HG03108 (cell line): ENCODE measurements around the gene ZNF280A.
"Not testable (repeated sequence)": the region's sequence is repeated elsewhere in the genome, so short reads cannot be mapped to it uniquely, and the experiment has no call there.

Experiments
- ATAC-seq: cut with Tn5 transposase; IDR thresholded peaks from one replicate; pipeline ENCODE4 v1.9.1; 2021; ENCODE audit warnings: moderate library complexity; ENCODE audit not compliant: unreplicated experiment

The ZNF280A gene

DNA sequence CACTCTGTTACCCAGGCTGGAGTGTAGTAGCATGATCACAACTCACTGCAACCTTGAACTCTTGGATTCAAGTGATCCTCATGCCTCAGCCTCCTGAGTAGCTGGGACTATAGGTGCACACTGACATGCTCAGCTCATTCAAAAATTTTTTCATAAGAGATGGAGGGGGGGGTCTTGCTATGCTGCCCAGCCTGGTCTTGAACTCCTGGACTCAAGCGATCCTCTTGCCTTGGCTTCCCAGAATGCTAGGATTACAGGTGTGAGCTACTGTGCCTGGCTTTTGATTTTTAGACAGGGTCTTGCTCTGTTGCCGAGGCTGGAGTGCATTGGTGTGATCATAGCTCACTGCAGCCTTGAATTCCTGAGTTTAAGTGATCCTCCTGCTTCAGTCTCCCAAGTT, 25.0 kb upstream of the ZNF280A start:
- no peak for ATAC-seq

DNA sequence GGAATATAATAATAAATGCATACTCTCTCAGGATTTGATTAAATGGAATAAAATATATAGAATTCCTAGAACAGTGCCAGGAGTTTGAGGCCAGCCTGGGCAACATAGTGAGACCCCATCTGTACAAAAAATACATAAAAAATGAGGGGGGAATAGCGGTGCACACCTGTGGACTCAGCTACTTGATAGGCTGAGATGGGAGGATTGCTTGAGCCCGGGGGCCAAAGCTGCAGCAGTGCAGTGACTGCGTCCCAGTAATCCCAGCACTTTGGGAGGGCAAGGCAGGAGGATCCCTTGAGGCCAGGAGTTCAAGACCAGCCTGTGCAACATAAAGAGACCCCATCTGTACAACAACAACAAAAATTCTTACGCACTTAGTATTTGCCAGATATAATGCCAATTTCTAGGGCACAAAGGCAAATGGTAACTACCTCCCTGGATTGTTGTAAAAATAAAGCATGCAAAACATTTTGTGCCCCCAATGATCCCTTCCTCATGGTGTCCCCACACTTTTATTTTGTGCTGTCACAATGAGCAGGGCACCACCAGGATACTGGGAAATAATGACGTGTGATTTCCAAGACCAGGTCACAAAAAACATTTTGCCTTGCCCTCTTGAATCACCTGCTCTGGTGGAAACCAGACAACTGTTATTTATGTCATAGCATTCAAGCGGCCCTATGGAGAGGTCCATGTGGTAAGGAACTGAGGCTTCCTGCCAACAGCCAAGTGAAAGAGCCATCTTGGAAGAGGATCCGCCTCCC, 18.3 kb upstream of the ZNF280A start:
- no peak for ATAC-seq

DNA sequence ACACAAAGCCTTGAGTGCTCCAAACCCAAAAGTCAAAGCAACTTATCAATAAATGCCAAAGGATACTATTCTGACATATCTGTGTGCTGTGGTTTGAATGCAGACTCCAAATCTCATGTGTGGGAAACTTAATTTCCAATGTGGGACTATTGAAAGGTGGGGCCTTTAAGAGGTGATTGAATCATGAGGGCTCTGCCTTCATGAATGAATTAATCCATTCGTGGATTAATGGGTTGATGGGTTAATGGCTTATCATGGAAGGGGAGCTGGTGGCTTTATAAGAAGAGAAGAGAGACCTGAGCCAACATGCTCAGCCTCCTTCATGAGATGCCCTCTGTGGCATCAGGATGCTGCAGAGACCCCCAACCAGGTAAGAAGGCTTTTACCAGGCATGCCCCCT, 16.8 kb upstream of the ZNF280A start:
- no peak for ATAC-seq

DNA sequence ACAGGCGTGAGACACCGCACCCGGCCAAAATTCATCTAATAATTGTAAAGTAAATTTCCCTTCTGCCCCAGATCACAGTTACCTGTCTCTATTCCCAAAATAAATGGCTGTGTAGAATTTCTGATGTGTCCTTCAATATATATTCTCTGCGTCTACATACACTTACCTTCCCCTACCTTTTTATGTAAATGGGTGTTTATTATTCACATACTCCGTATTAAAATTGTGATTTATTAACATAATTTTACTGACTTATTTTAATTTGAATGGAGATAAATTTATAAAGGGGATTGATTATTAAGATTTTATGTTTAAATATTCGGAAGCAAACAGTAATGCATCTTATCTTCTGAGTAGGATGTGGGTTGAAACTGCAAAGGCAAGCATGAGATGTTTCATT, 16.4 kb upstream of the ZNF280A start:
- ATAC-seq: no peak

DNA sequence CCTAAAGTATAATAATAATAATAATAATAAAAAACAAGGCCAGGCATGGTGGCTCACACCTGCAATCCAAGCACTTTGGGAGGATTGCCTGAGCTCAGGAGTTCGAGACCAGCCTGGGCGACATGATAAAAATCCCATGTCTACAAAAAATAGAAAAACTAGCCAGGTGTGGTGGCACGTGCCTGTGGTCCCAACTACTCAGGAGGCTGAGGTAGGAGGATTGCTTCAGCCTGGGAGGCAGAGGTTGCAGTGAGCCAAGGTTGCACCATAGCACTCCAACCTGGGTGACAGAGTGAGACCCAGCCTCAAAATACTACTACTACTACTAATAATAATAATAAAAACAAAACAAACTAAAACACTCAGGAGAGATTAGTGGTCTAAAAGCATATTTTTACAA, 15.6 kb upstream of the ZNF280A start:
- no peak for ATAC-seq

DNA sequence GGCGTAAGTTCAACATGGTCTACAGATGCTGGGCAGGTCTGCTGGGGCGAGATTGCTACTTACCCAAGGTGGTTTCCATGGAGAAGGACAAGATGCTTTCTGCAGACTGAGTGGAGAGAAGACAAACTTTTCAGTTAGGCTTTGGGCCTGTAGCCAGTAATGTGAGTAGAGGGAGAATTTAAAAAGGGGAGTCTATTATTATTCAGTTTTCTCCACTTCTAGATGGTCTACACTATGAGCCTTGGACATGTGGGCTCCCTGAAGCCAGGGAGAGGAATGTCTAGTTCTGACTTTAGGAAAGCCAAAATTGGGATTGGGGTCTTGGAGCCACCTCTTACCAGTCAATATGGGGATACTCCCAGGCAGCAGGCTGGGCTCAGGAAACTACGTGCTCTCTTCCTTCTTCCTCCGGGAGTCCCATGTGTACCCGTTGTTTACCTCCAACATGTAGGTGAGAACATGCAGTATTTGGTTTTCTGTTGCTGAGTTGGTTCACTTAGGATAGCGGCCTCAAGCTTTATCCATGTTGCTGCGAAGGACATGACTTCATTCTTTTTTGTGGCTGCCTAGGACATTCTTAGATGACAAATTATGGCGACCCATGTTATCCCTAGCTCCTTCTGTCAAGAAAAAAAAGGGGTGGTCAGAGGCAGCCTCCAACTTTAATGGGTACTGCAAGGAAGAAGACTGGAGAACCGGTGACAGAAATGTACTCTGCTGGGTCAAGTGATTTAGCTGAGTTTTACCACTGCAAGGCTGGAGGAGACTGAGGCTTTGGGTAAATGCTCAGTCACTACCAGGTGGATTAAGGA, 14.7 kb upstream of the ZNF280A start:
- no peak for ATAC-seq

DNA sequence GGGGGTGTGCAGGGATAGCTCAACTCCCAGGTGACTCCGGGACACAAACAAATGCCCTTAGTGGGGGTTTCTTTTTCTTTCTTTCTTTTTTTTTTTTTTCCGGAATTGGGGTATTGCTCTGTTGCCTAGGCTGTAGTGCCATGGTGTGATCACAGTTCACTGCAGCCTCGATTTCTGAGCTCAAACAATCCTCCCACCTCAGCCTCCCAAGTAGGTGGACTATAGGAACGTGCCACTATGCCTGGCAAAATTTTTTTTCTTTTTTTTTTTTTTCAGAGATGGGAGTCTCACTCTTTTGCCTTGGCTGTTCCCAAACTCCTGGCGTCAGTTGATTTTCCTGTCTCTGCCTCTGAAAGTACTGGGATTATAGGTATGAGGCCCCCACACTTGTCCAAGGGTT, 13.8 kb upstream of the ZNF280A start:
- no peak for ATAC-seq

DNA sequence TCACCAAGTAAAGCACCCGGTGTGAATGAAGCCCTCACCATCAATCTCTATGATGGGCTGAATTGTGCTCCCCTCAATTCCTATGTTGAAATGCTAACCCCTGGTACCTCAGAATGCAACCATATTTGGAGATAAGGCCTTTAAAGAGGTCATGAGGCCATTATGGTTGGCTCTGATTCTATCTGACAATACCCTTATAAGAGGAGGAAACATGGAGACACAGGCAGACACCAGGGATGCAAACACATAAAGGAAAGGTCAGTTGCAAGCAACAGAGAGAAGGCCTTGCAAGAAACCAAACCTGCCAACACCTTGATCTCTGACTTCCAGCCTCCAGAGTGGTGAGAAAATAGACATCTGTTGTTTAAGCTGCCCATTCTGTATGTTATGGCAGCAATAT, 13.3 kb upstream of the ZNF280A start:
- ATAC-seq: no peak

DNA sequence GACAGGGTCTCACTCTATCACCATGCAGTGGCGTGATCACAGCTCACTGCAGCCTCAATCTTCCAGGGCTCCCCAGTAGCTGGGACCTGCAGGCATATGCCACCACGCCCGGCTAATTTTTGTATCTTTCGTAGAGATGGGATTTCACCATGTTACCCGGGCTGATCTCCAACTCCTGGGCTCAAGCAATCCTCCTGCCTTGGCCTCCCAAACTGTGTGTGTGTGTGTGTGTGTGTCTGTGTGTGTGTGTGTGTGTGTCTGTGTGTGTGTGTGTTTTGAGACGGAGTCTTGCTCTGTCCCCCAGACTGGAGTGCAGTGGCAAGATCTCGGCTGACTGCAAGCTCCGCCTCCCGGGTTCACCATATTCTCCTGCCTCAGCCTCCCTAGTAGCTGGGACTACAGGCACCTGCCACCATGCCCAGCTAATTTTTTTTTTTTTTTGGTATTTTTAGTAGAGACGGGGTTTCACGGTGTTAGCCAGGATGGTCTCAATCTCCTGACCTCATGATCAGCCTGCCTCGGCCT, 12.5 kb upstream of the ZNF280A start:
- not testable (repeated sequence) for ATAC-seq

DNA sequence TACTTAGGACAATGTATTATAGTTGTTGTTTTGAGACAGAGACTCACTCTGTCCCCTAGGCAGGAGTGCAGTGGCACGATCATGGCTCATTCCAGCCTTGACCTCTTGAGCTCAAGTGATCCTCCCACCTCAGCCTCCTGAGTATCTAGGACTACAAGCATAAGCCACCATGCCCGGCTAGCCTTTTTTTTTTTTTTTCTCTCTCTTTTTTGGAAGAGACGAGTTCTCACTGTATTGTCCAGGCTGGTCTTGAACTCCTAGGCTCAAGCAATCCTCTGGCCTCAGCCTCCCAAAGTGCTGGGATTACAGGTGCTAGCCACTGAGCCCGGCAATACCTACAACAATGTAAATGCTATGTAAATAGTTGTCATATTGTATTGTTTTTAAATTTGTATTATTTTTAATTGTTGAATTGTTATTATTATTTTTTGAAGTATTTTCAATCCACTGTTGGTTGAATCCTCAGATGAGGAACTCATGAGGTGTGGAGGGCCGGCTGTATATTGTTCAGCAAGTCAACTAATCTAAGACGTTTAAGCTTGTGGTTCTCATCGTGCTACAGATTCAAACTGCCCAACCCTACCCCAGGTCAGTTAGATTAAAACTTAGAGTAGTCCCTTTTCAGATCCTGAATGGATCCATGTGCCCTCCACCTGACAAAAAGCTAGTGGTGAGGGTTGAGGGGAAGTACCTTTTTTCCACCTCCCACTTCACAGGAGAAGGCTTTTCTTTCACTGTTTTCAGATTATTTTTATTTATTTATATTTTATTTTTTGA, 11.9 kb upstream of the ZNF280A start:
- no peak for ATAC-seq

DNA sequence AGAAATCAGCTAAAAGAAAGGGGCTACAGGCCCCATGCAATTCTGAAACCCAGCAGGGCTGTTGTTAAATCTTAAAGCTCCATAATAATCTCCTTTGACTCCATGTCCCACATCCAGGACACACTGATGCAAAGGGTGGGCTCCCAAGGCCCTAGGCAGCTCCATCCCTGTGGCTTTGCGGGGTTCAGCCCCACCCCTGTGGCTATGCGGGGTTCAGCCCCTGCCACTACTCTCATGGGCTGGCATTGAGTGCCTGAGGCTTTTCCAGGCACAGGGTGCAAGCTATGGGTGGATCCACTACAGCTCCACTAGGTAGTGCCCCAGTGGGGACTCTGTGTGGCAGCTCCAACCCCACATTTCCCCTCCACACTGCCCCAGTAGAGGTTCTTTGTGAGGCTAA, 8.7 kb upstream of the ZNF280A start:
- no peak for ATAC-seq

DNA sequence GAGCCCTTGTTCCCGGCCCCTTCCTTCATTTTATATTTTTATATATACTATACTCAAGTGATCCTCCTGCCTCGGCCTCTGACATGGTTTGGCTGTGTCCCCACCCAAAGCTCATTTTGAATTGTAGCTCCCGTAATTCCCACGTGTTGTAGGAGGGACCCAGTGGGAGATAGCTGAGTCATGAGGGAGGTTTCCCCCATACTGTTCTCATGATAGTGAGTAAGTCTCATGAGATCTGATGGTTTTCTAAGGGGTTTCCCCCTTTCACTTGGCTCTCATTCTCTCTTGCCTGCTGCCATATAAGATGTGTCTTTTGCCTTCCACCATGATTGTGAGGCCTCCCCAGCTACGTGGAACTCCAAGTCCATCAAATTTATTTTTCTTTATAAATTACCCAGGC, 7.2 kb upstream of the ZNF280A start:
- ATAC-seq: no peak

DNA sequence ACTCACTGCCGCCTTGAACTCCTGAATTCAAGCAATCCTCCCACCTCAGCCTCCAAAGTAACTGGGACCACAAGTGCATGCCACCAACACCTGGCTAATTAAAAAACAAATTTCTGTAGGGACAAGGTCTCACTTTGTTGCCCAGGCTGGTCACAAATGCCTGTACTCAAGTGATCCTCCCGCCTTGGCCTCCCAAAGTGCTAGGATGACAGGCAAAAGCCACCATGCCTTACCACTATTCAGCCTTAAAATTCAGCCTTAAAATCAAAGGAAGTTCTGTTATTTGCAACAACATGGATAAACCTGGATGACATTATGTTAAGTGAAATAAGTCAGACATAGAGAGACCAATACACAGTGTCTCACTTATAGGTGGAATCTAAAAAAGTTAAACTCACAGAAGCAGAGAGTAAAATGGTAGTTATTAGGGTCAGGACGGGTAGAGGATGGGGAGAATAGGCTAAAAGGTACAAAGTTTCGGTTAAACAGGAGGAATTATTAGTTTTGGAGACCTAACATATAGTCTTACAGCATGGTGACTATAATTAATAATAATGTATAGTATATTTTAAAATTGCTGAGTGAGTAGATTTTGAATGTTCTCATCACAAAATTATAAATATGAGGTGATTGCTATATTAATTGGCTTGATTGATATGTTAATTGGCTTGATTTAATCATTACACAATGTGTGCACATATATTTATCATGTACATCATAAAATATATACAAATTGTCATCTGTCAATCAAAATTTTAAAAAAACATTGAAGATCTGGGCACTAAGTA, 6.2 kb upstream of the ZNF280A start:
- ATAC-seq: no peak

DNA sequence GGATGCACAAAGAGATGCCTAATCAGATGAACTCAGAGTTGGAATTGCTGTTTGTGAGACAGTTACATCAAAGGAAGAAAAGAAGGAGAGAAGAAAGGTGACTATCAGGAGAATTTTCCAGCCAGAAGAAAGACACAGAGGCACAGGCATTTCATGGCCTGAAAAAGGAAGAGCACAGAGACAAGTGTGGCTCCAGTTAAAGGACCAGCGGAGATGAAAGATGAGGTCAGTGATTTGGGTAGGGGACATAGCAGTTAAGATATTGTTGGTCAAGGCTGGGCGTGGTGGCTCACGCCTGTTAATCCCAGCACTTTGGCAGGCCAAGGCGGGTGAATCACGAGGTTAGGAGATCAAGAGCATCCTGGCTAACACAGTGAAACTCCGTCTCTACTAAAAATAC, 3.4 kb upstream of the ZNF280A start:
- no peak for ATAC-seq

DNA sequence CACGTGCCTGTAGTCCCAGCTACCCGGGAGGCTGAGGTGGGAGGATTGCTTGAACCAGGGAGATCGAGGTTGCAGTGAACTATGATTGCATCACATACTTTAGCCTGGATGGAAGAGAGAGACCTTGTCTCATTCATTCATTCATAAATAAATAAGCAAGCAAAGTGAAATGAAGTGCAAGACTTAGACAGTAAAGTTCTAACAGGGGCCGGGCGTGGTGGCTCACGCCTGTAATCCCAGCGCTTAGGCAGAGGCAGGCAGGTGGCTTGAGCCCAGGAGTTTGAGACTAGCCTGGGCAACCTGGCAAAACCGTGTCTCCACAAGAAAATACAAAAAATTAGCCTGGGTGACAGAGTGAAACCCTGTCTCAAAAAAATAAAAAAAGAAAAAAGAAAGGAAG, 1.6 kb upstream of the ZNF280A start:
- no peak for ATAC-seq

DNA sequence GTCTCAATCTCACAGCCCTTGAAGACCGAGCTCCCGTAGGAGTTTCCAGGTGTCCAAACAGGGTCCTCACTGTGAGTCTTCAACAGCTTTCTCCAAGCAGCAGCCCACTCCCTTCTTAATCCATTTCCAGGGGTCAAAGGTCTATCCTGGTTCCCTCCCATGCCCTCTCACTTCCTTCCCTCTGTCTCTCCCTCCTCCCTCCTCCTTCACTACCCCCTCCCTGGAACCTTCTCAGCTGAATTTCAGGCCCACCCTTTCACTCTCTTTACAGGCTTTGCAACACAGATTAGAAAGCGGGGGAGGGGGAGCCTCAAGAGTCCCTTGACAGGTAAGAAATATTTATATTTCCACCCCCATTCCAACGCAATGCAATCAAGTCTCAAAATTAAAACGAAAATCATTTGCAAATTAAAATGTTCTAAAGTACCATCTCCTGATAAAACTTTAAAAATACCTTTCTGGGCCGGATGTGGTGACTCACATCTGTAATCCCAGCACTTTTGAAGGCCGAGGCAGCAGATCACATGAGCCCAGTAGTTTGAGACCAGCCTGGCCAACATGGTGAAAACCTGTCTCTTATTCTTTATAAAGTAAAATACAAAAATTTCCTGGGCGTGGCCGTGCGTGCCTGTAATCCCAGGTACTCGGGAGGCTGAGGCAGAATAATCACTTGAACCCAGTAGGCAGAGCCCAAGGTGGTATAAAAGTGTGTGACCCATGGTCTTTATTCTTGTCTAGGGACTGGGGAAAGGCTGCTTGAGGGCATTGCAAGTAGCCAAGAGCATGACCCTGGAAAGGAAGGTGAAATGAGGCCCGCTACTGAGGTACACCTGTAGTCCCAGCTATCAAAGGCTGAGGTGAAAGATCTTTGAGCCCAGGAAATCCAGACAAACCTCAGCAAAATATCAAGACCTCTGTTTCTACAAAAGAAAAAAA, 865 bp upstream of the ZNF280A start:
- no peak for ATAC-seq

DNA sequence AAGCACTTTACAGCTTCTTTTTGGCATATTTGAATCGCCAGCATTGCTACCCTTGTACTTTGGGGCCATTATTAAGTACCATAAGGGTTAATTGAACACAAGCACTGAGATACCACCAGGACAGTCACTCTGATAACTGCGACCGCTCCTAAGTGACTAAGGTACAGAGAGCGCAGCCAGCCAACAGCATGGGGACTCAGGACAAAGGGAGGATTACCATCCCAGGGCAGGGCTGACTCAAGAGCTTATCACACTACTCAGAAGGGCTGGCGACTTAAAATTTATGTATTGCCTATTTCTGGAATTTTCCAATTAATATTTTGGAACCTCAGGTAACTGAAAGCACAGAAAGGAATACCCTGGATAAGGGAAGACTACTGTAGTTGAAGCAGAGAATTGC, 479 bp downstream of the ZNF280A start:
- no peak for ATAC-seq

DNA sequence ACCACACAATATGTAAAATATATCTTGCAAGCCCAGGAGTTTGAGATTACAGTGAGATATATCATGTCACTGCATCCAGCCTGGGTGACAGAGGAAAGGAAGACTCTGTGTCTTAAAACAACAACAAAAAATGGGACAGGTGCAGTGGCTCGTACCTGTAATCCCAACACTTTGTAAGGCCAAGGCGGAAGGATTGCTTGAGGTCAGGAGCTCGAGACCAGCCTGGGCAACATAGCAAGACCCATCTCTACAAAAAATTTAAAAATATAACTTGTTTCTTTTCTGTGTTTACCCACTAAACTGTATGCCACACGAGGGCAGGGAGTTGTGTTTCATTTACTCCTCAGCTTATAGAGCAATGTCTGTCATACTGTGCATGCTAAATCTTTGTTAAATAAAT, 3.1 kb downstream of the ZNF280A start:
- no peak for ATAC-seq

DNA sequence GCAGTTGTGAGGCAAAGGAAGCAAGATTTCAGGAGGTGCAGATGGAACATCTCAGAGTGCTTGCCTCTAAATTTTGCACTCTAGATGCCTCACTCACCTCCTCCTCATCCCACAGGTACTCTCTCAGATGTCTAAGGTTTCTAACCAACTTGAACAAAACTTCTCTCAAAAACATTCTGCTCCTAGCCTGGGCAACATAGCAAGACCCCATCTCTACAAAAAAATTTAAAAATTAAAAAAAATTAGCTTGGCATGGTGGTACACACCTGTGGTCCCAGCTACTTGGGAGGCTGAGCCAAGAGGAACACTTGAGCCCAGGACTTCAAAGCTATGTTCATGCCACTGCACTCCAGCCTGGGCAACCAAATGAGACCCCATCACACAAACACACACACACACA, 4.2 kb downstream of the ZNF280A start:
- ATAC-seq: no peak

DNA sequence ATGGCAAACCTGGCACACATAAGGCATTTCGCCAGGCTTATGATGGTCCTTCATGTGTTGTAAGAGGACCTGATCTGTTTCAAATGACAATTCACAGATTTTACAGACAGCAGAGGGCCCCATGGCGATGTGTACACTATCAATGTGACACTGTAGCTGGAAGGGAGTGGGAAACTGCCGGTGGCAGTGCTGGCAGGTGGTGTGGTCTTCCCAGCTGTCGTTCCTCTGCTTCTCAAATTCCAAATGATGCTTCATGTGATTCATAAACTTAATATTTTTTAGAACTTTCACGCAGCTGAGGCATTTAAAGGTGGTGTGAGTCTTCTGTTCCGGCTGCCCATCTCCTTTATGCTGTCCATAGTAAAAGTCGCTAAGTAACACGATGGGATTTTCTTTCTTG, 5.6 kb downstream of the ZNF280A start:
- ATAC-seq: not testable (repeated sequence)
